Central memory CD8-positive, alpha-beta T cell (primary cell): ENCODE measurements around the gene GPR108.

Source experiments
- ATAC-seq: fragments of 150-1000 bp; cut with Tn5 transposase; replicated peaks from 2 replicates; pipeline ENCODE4 v1.10.0; 2022; ENCODE audit warnings: mild to moderate bottlenecking, moderate FRiP score, moderate number of reproducible peaks; ENCODE audit not compliant: poor library complexity, severe bottlenecking; ENCODE audit errors: extremely low read depth
- DNase-seq, 2 donors: peaks; one replicate each; pipeline ENCODE4 v3.0.0; 2021; ENCODE audit warnings: low spot score in 2 of 2
- H3K27ac Mint-ChIP-seq: one replicate; pipeline ENCODE4 v1.8.0; 2022; ENCODE audit warnings: low read depth, mild to moderate bottlenecking, moderate library complexity, mixed read lengths
- H3K27me3 Mint-ChIP-seq: one replicate; pipeline ENCODE4 v1.8.0; 2022; ENCODE audit warnings: mixed read lengths
- H3K36me3 Mint-ChIP-seq: one replicate; pipeline ENCODE4 v1.8.0; 2022; ENCODE audit warnings: mild to moderate bottlenecking, moderate library complexity, mixed read lengths; ENCODE audit not compliant: insufficient read depth
- H3K4me1 Mint-ChIP-seq: one replicate; pipeline ENCODE4 v1.8.0; 2022; ENCODE audit warnings: mixed read lengths
- H3K4me3 Mint-ChIP-seq: one replicate; pipeline ENCODE4 v1.8.0; 2022; ENCODE audit warnings: mild to moderate bottlenecking, moderate library complexity, mixed read lengths
- H3K9me3 Mint-ChIP-seq: one replicate; pipeline ENCODE4 v1.8.0; 2022; ENCODE audit warnings: mixed read lengths

GPR108 gene

DNA sequence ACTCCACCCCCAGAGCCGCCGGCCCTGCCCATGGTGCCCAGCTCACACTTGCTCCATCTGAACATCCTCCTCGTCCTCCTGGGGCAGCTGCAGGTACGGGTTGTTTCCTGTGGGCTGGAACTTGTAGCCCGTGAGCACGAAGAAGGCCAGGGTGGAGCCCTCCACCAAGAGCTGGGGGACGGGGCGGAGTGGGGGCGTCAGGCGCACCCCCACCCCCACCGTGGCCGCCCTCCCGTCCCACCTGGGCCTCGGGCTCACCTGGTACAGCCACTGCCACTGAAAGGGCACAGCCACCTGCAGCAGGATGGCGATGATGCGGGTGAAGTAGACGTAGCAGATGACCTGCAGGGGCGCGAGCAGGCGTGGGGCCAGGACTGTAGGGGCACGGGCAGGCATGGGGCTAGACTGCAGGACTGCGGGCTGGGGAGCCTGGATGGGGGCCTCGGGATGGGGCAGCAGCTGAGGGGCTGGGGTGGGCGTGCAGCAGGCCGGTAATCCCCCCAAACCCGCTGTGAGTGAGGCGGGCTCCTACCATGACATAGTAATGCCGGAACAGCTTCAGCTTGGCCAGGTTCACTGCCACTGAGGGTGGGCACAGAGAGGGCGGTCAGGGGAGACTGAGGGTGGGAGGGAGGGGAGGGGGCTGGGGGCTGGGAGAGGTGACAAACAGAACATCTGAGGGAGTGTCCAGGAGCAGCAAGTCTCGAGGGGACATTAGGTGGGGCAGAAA, 6.3 kb downstream of the GPR108 start:
- ATAC-seq: no peak

DNA sequence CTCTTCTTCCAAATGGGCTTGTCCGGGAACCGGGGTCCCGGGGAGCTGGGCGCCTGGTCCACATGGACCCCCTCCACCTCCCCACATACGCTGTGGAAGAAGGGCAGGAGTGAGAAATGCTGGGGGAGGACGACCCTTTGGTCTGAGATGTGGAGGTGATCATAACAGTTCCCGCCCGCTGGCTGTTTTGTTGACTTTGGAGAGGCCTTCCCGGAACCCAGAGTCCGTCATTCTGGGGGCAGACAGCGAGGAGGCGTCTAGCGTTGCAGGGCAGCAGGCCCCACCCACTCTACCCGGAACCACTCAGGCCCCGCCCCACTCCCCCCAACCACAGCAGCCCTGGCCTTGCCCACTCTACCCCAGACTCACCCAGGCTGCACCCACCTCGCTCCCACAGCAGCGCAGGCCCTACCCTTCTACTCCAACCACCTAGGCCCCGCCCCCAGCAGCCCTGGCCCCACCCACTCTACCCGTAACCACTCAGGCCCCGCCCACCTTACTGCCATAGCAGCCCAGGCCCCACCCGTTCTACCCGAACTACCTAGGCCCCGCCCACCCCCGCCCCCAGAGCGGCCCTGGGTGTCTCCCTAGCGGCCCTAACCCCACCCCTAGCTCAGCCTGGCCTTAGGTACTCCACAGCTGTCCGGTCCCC, 7.1 kb downstream of the GPR108 start:
- DNase-seq (no peak), ATAC-seq (no peak)
- Mint-ChIP-seq H3K27ac (no peak overlapping the region), H3K4me1 (peaks cover 13% of the 10 kb centered on the region), H3K9me3 (no peaks in the 10 kb centered on the region), H3K4me3 (no peak overlapping the region), H3K36me3 (peaks cover 10% of the 10 kb centered on the region), H3K27me3 (no peaks in the 10 kb centered on the region)

More for the DNA sequence above, 6.3 kb downstream of the GPR108 start:
- DNase-seq: no peak
- Mint-ChIP-seq H3K27ac (no peak overlapping the region), H3K4me1 (peaks cover 12% of the 10 kb centered on the region), H3K9me3 (no peaks in the 10 kb centered on the region), H3K4me3 (no peak overlapping the region), H3K27me3 (no peaks in the 10 kb centered on the region), H3K36me3 (peaks cover 12% of the 10 kb centered on the region)

DNA sequence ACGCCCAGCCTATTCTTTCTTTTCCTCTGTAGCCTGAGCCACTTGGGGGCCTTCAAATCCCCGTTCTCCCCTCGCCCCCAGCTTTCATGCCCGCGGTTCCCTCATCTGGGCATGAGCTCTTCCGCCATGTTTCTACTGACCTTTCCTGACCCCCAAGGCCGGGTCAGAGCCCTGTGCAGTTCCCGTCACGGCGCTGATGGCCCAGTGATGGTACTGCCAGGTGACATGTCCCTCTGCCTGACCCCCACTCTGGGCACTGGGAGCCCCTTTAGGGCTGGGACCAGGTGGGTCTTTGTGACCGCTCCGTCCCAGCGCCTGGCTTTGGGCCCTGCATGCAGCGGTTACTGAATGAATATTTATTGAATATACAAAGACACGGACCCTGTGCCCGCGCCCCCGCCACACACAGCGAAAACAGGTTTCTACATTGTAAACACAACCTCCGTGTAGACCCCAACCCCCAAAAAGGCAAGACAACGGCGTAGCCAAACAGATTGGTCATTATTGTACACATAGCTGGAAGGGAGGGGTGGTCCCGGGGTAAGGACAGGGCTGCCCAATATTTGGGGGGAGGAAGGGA, 7.7 kb downstream of the GPR108 start:
- H3K27me3 Mint-ChIP-seq: no peaks in the 10 kb centered on the region
- no peak overlapping the region for H3K27ac Mint-ChIP-seq
- peaks cover 19% of the 10 kb centered on the region for H3K4me1 Mint-ChIP-seq
- peaks cover 10% of the 10 kb centered on the region for H3K36me3 Mint-ChIP-seq
- no peaks in the 10 kb centered on the region for H3K9me3 Mint-ChIP-seq
- no peak for DNase-seq
- no peak for ATAC-seq
- no peak overlapping the region for H3K4me3 Mint-ChIP-seq

DNA sequence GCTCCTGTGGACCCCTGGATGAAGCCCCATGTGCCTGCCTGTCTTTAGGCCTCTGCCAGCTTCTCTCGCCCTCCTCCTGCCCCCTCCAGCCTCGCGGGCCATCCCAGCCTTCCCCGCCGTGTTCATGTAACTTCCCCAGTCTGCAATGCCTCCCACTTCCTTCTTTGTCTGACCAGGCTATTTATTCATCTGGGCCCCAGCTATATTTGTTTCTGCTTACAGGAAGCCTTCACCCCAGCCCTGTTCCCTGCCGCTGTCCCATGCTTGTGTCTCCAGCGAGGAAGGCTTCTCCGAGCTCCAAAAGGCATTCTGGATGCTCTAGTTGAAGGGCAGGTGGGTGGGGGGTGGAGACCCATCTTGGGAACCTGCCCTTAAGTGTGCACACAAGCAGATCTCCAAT, 9.0 kb downstream of the GPR108 start:
- Mint-ChIP-seq H3K27me3 (no peaks in the 10 kb centered on the region), H3K36me3 (peaks cover 4% of the 10 kb centered on the region), H3K9me3 (no peaks in the 10 kb centered on the region), H3K4me3 (no peak overlapping the region), H3K4me1 (peaks cover 26% of the 10 kb centered on the region), H3K27ac (no peak overlapping the region)
- no peak for ATAC-seq
- no peak for DNase-seq

GRCh38 chr19:6725513-6726231, 11.7 kb downstream of the GPR108 start:
- Mint-ChIP-seq H3K27me3 (no peaks in the 10 kb centered on the region), H3K9me3 (no peaks in the 10 kb centered on the region), H3K27ac (peak overlapping the region; percentile 53), H3K4me3 (no peak overlapping the region), H3K36me3 (no peaks in the 10 kb centered on the region), H3K4me1 (peaks cover 18% of the 10 kb centered on the region)
- DNase-seq (no peak), ATAC-seq (no peak)

DNA sequence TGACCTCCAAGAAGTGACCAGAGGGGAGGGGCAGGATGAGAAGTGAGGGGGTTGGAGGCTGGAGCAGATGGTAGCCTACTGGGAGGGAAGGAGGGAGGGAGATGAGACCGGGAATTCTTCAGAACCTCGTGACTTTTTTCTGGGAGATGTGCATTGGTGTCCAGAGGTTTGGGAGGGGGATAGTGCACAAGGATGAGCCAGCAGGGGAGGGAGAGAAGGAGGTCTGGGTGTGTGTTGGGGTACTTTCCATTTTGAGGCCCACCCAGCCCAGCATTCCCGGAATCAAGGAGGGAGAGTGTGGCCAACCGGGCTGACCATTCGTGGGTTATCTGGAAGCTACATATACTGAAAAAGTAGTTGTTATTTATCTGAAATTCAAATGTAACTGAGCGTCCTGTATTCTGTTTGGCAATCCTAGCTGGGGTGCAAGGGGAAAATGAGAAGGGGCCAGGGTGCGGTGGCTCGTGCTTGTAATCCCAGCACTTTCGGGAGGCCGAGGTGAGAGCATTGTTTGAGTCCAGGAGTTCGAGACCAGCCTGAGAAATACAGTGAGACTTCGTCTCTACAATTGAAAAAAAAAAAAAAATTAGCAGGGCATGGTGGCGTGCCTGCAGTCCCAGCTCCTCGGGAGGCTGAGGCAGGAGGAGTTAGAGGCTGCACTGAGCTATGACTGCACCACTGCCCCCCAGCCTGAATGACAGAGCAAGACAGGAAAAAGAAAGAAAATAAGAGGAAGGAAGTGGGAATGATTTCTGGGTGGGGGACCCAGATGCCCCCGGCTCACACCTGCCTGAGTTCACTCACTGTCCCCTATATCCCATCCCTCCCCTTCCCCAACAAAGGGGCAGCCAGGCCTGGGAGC, 12.5 kb downstream of the GPR108 start:
- ATAC-seq (no peak), DNase-seq (no peak)
- no peaks in the 10 kb centered on the region for H3K36me3 Mint-ChIP-seq
- H3K27ac Mint-ChIP-seq: no peak overlapping the region
- H3K4me1 Mint-ChIP-seq: peaks cover 22% of the 10 kb centered on the region
- H3K9me3 Mint-ChIP-seq: no peaks in the 10 kb centered on the region
- H3K27me3 Mint-ChIP-seq: no peaks in the 10 kb centered on the region
- no peak overlapping the region for H3K4me3 Mint-ChIP-seq

DNA sequence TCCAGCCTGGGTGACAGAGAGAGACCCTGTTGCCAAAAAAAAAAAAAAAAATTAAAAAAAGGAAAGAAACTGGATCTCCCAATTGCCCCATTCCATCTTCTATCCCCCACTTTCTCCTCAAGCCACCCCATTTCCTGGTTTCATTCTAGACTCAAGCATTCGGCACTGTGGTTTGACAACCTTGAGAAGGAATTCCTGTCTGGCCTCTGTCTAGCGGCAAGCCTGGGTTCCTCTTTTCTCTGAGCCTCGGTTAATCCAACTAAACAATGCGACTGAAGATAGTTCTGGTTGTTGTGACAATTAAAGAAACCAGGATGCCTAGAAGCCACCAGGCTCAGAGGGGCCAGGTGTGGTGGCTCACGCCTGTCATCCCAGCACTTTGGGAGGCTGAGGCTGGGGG, 13.6 kb downstream of the GPR108 start:
- Mint-ChIP-seq H3K9me3 (no peaks in the 10 kb centered on the region), H3K4me3 (no peak overlapping the region), H3K4me1 (peaks cover 28% of the 10 kb centered on the region), H3K27me3 (no peaks in the 10 kb centered on the region), H3K36me3 (no peaks in the 10 kb centered on the region), H3K27ac (no peak overlapping the region)
- no peak for DNase-seq
- no peak for ATAC-seq

- no peak for DNase-seq
- no peak overlapping the region for H3K4me3 Mint-ChIP-seq
- peaks cover 28% of the 10 kb centered on the region for H3K4me1 Mint-ChIP-seq
- no peak for ATAC-seq
- H3K27ac Mint-ChIP-seq: peak overlapping the region; percentile 41
- no peaks in the 10 kb centered on the region for H3K36me3 Mint-ChIP-seq
- no peaks in the 10 kb centered on the region for H3K27me3 Mint-ChIP-seq
- no peaks in the 10 kb centered on the region for H3K9me3 Mint-ChIP-seq
These were observed 14.2 kb downstream of the GPR108 start for GRCh38 chr19:6723108-6723618.

DNA sequence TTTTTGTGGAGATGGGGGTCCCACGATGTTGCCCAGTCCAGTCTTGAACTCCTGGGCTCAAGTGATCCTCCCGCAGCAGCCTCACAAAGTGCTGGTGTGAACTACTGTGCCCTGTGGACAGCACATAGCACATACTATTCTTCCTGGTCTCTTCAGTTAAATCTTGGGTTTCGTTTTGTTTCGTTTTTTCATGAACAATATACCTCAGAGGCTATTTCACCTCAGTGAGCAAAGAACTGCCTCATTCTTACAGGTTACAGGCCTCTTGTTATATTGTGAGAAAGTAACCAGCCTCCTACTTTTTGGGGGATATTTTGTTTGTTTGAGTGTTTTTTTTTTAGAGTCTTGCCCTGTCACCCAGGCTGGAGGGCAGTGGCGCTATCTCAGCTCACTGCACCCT, 15.6 kb downstream of the GPR108 start:
- DNase-seq: no peak
- no peaks in the 10 kb centered on the region for H3K27me3 Mint-ChIP-seq
- peaks cover 35% of the 10 kb centered on the region for H3K4me1 Mint-ChIP-seq
- H3K36me3 Mint-ChIP-seq: peaks cover 4% of the 10 kb centered on the region
- H3K4me3 Mint-ChIP-seq: no peak overlapping the region
- ATAC-seq: no peak
- H3K9me3 Mint-ChIP-seq: no peaks in the 10 kb centered on the region
- H3K27ac Mint-ChIP-seq: no peak overlapping the region

GRCh38 chr19:6721138-6721474, 16.3 kb downstream of the GPR108 start:
- Mint-ChIP-seq H3K27ac (no peak overlapping the region), H3K4me1 (peaks cover 35% of the 10 kb centered on the region), H3K9me3 (no peaks in the 10 kb centered on the region), H3K36me3 (peaks cover 4% of the 10 kb centered on the region), H3K27me3 (no peaks in the 10 kb centered on the region), H3K4me3 (no peak overlapping the region)
- no peak for ATAC-seq
- no peak for DNase-seq

- no peak within 1 kb of the TSS for H3K4me3 Mint-ChIP-seq
- no peak for ATAC-seq
- H3K4me1 Mint-ChIP-seq: peaks cover 34% of the 10 kb centered on the region
- no peak for DNase-seq
- H3K27me3 Mint-ChIP-seq: no peaks in the 10 kb centered on the region
- H3K27ac Mint-ChIP-seq: peak within 1 kb of the TSS; percentile 2
- no peaks in the 10 kb centered on the region for H3K9me3 Mint-ChIP-seq
- peaks cover 4% of the 10 kb centered on the region for H3K36me3 Mint-ChIP-seq
These were observed 16.8 kb downstream of the GPR108 start, which contains the start of gene C3 for GRCh38 chr19:6720369-6721137. Gene C3, minus strand, starts transcription at chr19:6720650. Its CDS starts 61 bp downstream, at chr19:6720589.
